CD4-positive, alpha-beta memory T cell (primary cell): ENCODE data around the gene ENAM. TPM values are rescaled to one million over a fixed set of nuclear protein-coding genes. Genes with fewer than 3 reads are reported as not detected.
A peak's percentile ranks its signal among the peaks of the same experiment; 100 is the strongest.
"Not testable (repeated sequence)": the region's sequence is repeated elsewhere in the genome, so short reads cannot be mapped to it uniquely, and the experiment has no call there.

ENCODE experiments used
- CTCF ChIA-PET: fragments of 350-600 bp; sonication (Branson Sonifier 250); formaldehyde crosslinking; loops from one replicate; lab custom pipeline; 2021; ENCODE audit warnings: inconsistent platforms; ENCODE audit not compliant: partially characterized antibody; lab: Charles Lee
- POLR2A ChIA-PET: fragments of 350-600 bp; sonication (Branson Sonifier 250); formaldehyde crosslinking; loops from one replicate; lab custom pipeline; 2021; ENCODE audit not compliant: partially characterized antibody; lab: Charles Lee
- DNase-seq, 5 donors: peaks; one replicate each; pipeline versions ENCODE4 v3.0.0 to v3.0.0-alpha.2; 2020 to 2022; ENCODE audit warnings: mixed read lengths in 1 of 5
- H3K27ac ChIP-seq: one replicate; pipeline ENCODE4 v1.7.0; 2013; ENCODE audit warnings: low read depth, low read length
- H3K27me3 ChIP-seq: 2 replicates; pipeline ENCODE4 v1.7.0; 2013; ENCODE audit warnings: mild to moderate bottlenecking, low read length, moderate library complexity; ENCODE audit not compliant: insufficient read depth
- H3K36me3 ChIP-seq: 2 replicates; pipeline ENCODE4 v1.7.0; 2013; ENCODE audit warnings: mild to moderate bottlenecking, low read length, moderate library complexity; ENCODE audit not compliant: insufficient read depth
- H3K4me1 ChIP-seq: 2 replicates; pipeline ENCODE4 v1.7.0; 2013; ENCODE audit warnings: mild to moderate bottlenecking, low read length, moderate library complexity; ENCODE audit not compliant: insufficient read depth
- H3K4me3 ChIP-seq, 2 donors: one replicate each; pipeline ENCODE4 v1.7.0; 2013; ENCODE audit warnings: low read length in 2 of 2, mild to moderate bottlenecking in 1 of 2
- H3K9me3 ChIP-seq, 2 donors: one replicate each; pipeline ENCODE4 v1.7.0; 2013; ENCODE audit warnings: low read length in 2 of 2, control low read depth in 1 of 2; ENCODE audit not compliant: control insufficient read depth in 1 of 2
- H3K27ac Mint-ChIP-seq, 7 donors: one replicate each; pipeline ENCODE4 v1.8.0; 2020 to 2021; ENCODE audit warnings: mixed read lengths in 7 of 7, mild to moderate bottlenecking in 6 of 7, inconsistent platforms in 3 of 7, moderate library complexity in 3 of 7
- H3K27me3 Mint-ChIP-seq, 2 donors: one replicate each; pipeline ENCODE4 v1.8.0; 2020 to 2021; ENCODE audit warnings: mixed read lengths in 2 of 2
- H3K36me3 Mint-ChIP-seq, 2 donors: one replicate each; pipeline ENCODE4 v1.8.0; 2020 to 2021; ENCODE audit warnings: mixed read lengths in 2 of 2, inconsistent platforms in 1 of 2, mild to moderate bottlenecking in 1 of 2
- H3K4me1 Mint-ChIP-seq, 4 donors: one replicate each; pipeline ENCODE4 v1.8.0; 2020 to 2021; ENCODE audit warnings: mixed read lengths in 4 of 4, mild to moderate bottlenecking in 1 of 4
- H3K4me3 Mint-ChIP-seq, 8 donors: one replicate each; pipeline ENCODE4 v1.8.0; 2020 to 2021; ENCODE audit warnings: mixed read lengths in 8 of 8, mild to moderate bottlenecking in 7 of 8, moderate library complexity in 6 of 8, inconsistent platforms in 3 of 8
- H3K9me3 Mint-ChIP-seq, 8 donors: one replicate each; pipeline ENCODE4 v1.8.0; 2020 to 2021; ENCODE audit warnings: mixed read lengths in 8 of 8, mild to moderate bottlenecking in 5 of 8, inconsistent platforms in 3 of 8, moderate library complexity in 1 of 8
- intact Hi-C: fragments of 100-400 bp; cut with micrococcal nuclease; formaldehyde crosslinking; loops from one replicate; pipeline ENCODE4 v1.15.1; 2023
- polyA plus RNA-seq, 2 donors: library from polyadenylated mRNA; unstranded; fragments of 300-500 nt; fragmentation: Illumina TruSeq; gene quantifications; one replicate each; pipeline ENCODE4 v1.2.3, GENCODE V29; 2021
- total RNA-seq, 2 experiments: library from RNA; stranded (reverse); gene quantifications; one replicate each; pipeline ENCODE4 v1.2.3, GENCODE V29; 2021

Gene ENAM
- total and polyA plus RNA-seq, 4 experiments from 2014 or later = not detected

DNA sequence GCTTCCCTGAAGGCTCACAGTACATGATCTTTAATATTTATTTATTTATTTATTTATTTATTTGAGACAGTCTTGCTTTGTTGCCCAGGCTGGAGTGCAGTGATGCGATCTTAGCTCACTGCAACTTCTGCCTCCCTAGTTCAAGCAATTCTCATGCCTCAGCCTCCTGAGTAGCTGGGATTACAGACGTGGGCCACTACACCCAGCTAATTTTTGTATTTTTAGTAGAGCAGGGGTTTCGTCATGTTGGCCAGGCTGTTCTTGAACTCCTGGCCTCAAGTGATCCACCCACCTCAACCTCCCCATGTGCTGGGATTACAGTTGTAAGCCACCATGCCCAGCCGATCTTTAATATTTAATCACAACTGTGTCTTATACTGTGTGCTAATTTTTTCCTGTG, 22.2 kb downstream of the ENAM start:
- H3K9me3 Mint-ChIP-seq, POLR2A ChIA-PET, H3K36me3 Mint-ChIP-seq, H3K27ac Mint-ChIP-seq, H3K4me3 Mint-ChIP-seq, intact Hi-C loops, H3K27me3 Mint-ChIP-seq, DNase-seq, H3K36me3 ChIP-seq, H3K4me1 ChIP-seq, H3K9me3 ChIP-seq, H3K4me3 ChIP-seq, H3K27ac ChIP-seq, H3K27me3 ChIP-seq, H3K4me1 Mint-ChIP-seq: not testable (repeated sequence)
- CTCF ChIA-PET = interaction anchor here (1.0 to 1.9 kb wide), 3 partner anchors 22 to 1651 kb away, joined by 3 to 8 read pairs (median 5); partner anchors contain the start of gene ENAM

DNA sequence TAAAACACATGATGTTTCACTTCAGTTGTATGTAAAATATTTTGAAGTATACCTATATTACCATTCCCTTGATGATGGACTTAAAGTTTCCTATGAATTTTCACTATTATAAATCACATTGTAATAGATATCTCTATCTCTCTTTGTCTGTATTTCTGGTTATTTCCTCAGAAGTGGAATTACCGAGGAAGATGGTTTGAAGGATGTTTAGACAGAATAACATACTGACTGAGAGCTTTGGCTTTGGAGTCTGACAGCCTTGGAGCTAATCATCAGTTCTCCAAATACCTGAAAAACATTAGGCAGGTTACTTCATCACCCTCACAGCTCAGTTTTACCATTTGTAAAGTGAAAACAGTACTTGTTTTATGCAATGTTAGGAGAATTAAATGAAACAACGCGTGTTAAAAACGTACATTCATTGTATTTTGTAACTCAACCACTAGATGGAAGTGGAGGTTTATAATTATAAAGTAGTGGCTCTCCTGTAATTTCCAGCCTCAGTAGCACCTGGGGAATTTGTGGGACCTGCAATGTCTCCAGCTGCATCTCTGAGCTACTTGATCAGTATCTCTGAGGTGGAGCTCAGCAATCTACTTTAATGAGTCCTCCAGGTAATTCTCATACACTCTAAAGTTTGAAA, 23.4 kb downstream of the ENAM start:
- no peaks in the 10 kb centered on the region for H3K9me3 ChIP-seq
- no peaks in the 10 kb centered on the region for H3K4me1 ChIP-seq
- H3K4me3 ChIP-seq = no peak overlapping the region
- ChIA-PET POLR2A (interaction anchor here (1.2 kb wide), 1 partner anchor 53 kb away, joined by 4 read pairs; no protein-coding TSS in a partner anchor), CTCF (interaction anchor here (0.7 to 2.0 kb wide), 29 partner anchors 9 to 1653 kb away, joined by 3 to 10 read pairs (median 4); partner anchors contain the start of genes ENAM and UTP3)
- intact Hi-C loops = loop anchor here (1.0 to 2.0 kb wide), 4 partner anchors 36 to 358 kb away; partner anchors contain the start of genes MOB1B and UTP3
- Mint-ChIP-seq H3K4me1 (peaks cover 0 to 4% (median 3%) of the 10 kb centered on the region in 4 donors), H3K4me3 (no peak overlapping the region), H3K36me3 (no peaks in the 10 kb centered on the region), H3K27me3 (peaks cover 2 to 5% of the 10 kb centered on the region in 2 donors), H3K27ac (no peak overlapping the region), H3K9me3 (no peaks in the 10 kb centered on the region)
- H3K36me3 ChIP-seq = no peaks in the 10 kb centered on the region
- DNase-seq = peak in 4 of 5 donors; percentile 27 to 47 (median 32)
- H3K27me3 ChIP-seq = peaks cover 7% of the 10 kb centered on the region
- H3K27ac ChIP-seq = no peak overlapping the region

DNA sequence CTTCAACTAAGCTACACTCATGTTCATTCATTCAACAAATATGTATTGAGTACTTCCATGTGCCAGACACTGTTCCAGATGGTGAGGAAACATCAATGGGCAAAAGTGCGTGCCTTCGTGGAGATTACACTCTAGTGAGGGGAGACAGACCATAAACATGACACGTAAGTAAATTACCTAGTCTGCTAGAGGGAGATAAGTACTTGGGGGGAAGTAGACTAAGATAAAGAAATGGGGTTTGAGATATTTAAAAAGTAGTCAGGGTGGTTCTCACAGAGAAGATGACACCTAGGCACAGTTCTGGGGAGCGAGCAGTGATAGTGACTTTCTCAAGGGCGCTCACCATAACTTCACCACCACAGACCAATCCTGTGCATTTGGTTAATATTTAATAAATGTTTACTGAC, 26.1 kb downstream of the ENAM start:
- H3K27me3 ChIP-seq = peaks cover 7% of the 10 kb centered on the region
- DNase-seq = no peak
- Mint-ChIP-seq H3K4me3 (no peak overlapping the region), H3K27me3 (peaks cover 6 to 10% of the 10 kb centered on the region in 2 donors), H3K9me3 (no peaks in the 10 kb centered on the region), H3K36me3 (no peaks in the 10 kb centered on the region), H3K4me1 (peaks cover 0 to 4% (median 3%) of the 10 kb centered on the region in 4 donors), H3K27ac (no peak overlapping the region)
- no peak overlapping the region for H3K4me3 ChIP-seq
- H3K27ac ChIP-seq = no peak overlapping the region
- intact Hi-C loops = no loop called here
- no peaks in the 10 kb centered on the region for H3K36me3 ChIP-seq
- ChIA-PET POLR2A (no interaction called here), CTCF (no interaction called here)
- no peaks in the 10 kb centered on the region for H3K9me3 ChIP-seq
- no peaks in the 10 kb centered on the region for H3K4me1 ChIP-seq

DNA sequence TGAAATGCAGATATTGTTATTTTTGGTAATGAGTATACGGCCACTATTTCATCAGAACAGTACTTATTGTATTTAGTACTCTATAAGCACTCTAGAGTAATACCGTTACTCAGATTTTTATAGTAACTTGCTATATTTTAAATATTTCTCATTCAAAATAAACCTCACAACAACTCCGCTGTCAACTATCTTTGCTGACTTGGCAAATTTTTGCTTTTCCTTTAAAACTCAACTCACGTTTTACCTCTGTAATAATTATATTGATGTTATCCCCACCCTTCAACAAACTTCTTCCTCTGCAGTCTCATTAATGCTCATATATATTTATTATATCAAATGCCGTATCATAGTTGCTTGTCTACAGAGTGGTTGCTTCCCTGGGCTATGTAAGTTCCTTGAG, 28.8 kb downstream of the ENAM start:
- no peaks in the 10 kb centered on the region for H3K9me3 ChIP-seq
- no peak overlapping the region for H3K4me3 ChIP-seq
- ChIA-PET CTCF (no interaction called here), POLR2A (no interaction called here)
- peaks cover 7% of the 10 kb centered on the region for H3K27me3 ChIP-seq
- H3K27me3 Mint-ChIP-seq = peaks cover 4 to 8% of the 10 kb centered on the region in 2 donors
- H3K36me3 Mint-ChIP-seq = no peaks in the 10 kb centered on the region
- H3K4me1 ChIP-seq = no peaks in the 10 kb centered on the region
- DNase-seq = no peak
- peaks cover 0 to 3% (median 0%) of the 10 kb centered on the region in 4 donors for H3K4me1 Mint-ChIP-seq
- no peaks in the 10 kb centered on the region for H3K36me3 ChIP-seq
- H3K27ac Mint-ChIP-seq = no peak overlapping the region
- H3K27ac ChIP-seq = no peak overlapping the region
- intact Hi-C loops = no loop called here
- H3K9me3 Mint-ChIP-seq = no peaks in the 10 kb centered on the region
- no peak overlapping the region for H3K4me3 Mint-ChIP-seq

DNA sequence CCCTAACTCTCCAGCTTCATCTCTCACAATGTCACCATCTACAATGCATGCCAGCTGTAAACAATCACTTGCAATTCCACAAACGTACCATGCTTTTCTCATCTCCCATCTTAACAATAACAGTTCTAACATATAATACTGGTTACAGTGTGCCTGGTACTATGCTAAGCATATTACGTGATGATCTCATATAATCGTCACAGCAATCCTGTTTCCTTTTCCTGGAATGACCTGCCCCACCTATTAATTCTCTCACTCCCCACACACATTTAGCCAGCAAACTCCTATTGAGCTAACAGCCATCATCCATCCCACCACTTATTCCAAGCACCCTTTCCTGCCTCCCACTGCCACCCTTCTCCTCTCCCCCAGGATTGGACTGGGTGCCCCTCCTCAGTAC, 29.9 kb downstream of the ENAM start:
- no peak for DNase-seq
- H3K4me3 ChIP-seq = no peak overlapping the region
- no peaks in the 10 kb centered on the region for H3K36me3 ChIP-seq
- CTCF ChIA-PET = no interaction called here
- Mint-ChIP-seq H3K27me3 (peaks cover 4 to 5% of the 10 kb centered on the region in 2 donors), H3K27ac (no peak overlapping the region), H3K4me3 (no peak overlapping the region), H3K4me1 (peaks cover 0 to 3% (median 0%) of the 10 kb centered on the region in 4 donors), H3K9me3 (no peaks in the 10 kb centered on the region), H3K36me3 (no peaks in the 10 kb centered on the region)
- H3K27me3 ChIP-seq = peaks cover 2% of the 10 kb centered on the region
- H3K4me1 ChIP-seq = no peaks in the 10 kb centered on the region
- H3K27ac ChIP-seq = no peak overlapping the region
- POLR2A ChIA-PET = no interaction called here
- intact Hi-C loops = no loop called here
- H3K9me3 ChIP-seq = no peaks in the 10 kb centered on the region

DNA sequence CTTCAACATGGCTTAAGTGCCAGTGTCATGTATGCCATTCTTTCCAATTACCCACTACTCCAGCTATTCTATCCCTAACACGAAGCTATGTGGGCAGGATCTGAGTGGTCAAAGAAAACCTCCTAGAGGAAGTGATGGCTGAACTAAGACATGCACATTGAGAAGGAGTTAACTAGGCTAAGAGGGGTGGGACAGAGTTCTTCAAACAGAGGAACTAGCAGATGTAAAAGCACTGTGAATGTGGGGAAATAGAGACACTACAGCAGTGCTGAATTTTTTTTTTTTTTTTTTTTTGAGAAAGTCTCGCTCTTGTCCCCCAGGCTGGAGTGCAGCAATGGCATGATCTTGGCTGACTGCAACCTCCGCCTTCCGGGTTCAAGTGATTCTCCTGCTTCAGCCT, 31.6 kb downstream of the ENAM start:
- H3K4me1 ChIP-seq = no peaks in the 10 kb centered on the region
- H3K4me3 ChIP-seq = no peak overlapping the region
- peaks cover 0 to 3% (median 0%) of the 10 kb centered on the region in 4 donors for H3K4me1 Mint-ChIP-seq
- no peak for DNase-seq
- no peak overlapping the region for H3K4me3 Mint-ChIP-seq
- ChIA-PET POLR2A (no interaction called here), CTCF (interaction anchor here (1.5 kb wide), 1 partner anchor 8 kb away, joined by 5 read pairs; no protein-coding TSS in a partner anchor)
- no peak overlapping the region for H3K27ac ChIP-seq
- H3K36me3 ChIP-seq = no peaks in the 10 kb centered on the region
- H3K27ac Mint-ChIP-seq = peak overlapping the region in 1 of 7 donors; percentile 42
- H3K27me3 Mint-ChIP-seq = peaks cover 4 to 5% of the 10 kb centered on the region in 2 donors
- no peaks in the 10 kb centered on the region for H3K36me3 Mint-ChIP-seq
- no peaks in the 10 kb centered on the region for H3K9me3 ChIP-seq
- intact Hi-C loops = no loop called here
- H3K27me3 ChIP-seq = no peaks in the 10 kb centered on the region
- no peaks in the 10 kb centered on the region for H3K9me3 Mint-ChIP-seq

DNA sequence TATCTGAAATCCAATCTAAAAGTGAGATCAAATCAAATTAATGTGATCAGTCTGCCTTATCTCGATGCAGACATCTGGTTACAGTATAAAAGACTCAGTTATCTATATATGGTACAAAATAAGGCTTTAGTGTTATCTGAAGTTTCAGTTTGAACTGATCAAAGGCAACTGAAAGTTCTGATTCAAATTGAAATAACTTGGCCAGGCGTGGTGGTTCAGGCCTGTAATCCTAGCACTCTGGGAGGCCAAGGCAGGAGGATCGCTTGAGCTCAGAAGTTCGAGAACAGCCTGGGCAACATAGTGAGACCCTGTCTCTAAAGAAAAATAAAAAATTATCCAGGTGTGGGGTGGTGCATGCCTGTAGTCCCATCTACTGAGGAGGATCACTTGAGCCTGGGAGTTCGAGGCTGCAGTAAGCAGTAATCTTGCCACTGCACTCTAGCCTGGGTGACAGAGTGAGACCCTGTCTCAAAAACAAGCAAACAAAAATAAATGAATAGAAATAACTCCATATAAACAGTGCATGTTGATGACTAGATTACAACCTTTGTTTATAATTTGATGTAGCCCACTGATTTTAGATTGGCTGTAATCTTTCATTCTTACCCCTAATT, 32.9 kb downstream of the ENAM start:
- POLR2A ChIA-PET, H3K4me1 ChIP-seq, DNase-seq, H3K27me3 Mint-ChIP-seq, H3K4me3 Mint-ChIP-seq, H3K9me3 Mint-ChIP-seq, H3K36me3 Mint-ChIP-seq, intact Hi-C loops, H3K4me1 Mint-ChIP-seq, H3K36me3 ChIP-seq, H3K27ac ChIP-seq, H3K27me3 ChIP-seq, H3K9me3 ChIP-seq, H3K4me3 ChIP-seq: not testable (repeated sequence)
- CTCF ChIA-PET = interaction anchor here (1.5 kb wide), 1 partner anchor 9 kb away, joined by 5 read pairs; no protein-coding TSS in a partner anchor
- peak overlapping the region in 1 of 7 donors; percentile 33 for H3K27ac Mint-ChIP-seq
